OCI-LY1 (cell line): ENCODE data around the gene SHC1.

Experiments
- H2AFZ ChIP-seq: fragments of 200-600 bp; sonication (generic), shearing (Covaris generic); 2 replicates; pipeline ENCODE4 v1.6.0; 2014; ENCODE audit warnings: antibody characterized with exemption, mild to moderate bottlenecking, low read length
- H3F3A ChIP-seq: fragments of 200-600 bp; sonication (generic), shearing (Covaris generic); 2 replicates; pipeline ENCODE4 v1.6.0; 2014; ENCODE audit warnings: mild to moderate bottlenecking, antibody characterized with exemption, low read length, moderate library complexity; ENCODE audit not compliant: insufficient read depth
- H3K27ac ChIP-seq: fragments of 200-600 bp; sonication (generic); 2 replicates; pipeline ENCODE4 v1.5.1; 2014; ENCODE audit warnings: low read length, mixed run types, mild to moderate bottlenecking, low read depth; ENCODE audit not compliant: poor library complexity, severe bottlenecking
- H3K27me3 ChIP-seq: fragments of 200-600 bp; sonication (generic); 2 replicates; pipeline ENCODE4 v1.6.0; 2014; ENCODE audit warnings: antibody characterized with exemption, mild to moderate bottlenecking, low read length, moderate library complexity; ENCODE audit not compliant: insufficient read depth
- H3K36me3 ChIP-seq: fragments of 200-600 bp; sonication (generic); 2 replicates; pipeline ENCODE4 v1.6.1; 2014; ENCODE audit warnings: mild to moderate bottlenecking, antibody characterized with exemption, low read length, moderate library complexity, mixed read lengths; ENCODE audit not compliant: insufficient read depth
- H3K4me1 ChIP-seq: fragments of 200-600 bp; sonication (generic); 2 replicates; pipeline ENCODE4 v1.5.1; 2014; ENCODE audit warnings: mild to moderate bottlenecking, low read length, moderate library complexity; ENCODE audit not compliant: insufficient read depth, severe bottlenecking
- H3K4me2 ChIP-seq: fragments of 200-600 bp; sonication (generic), shearing (Covaris generic); 2 replicates; pipeline ENCODE4 v1.6.1; 2014; ENCODE audit warnings: low read length
- H3K4me3 ChIP-seq: fragments of 200-600 bp; sonication (generic); 2 replicates; pipeline ENCODE4 v1.5.1; 2014; ENCODE audit warnings: low read length, low read depth, mild to moderate bottlenecking, mixed read lengths; ENCODE audit not compliant: poor library complexity, severe bottlenecking
- H3K79me2 ChIP-seq: fragments of 200-600 bp; shearing (Covaris generic); 2 replicates; pipeline ENCODE4 v1.6.1; 2016; ENCODE audit warnings: mixed run types, low read length, mixed read lengths; ENCODE audit not compliant: insufficient read depth
- H3K9ac ChIP-seq: fragments of 200-600 bp; sonication (generic), shearing (Covaris generic); 2 replicates; pipeline ENCODE4 v1.6.1; 2014; ENCODE audit warnings: mild to moderate bottlenecking, low read length, mixed read lengths
- H3K9me2 ChIP-seq: fragments of 200-600 bp; sonication (generic), shearing (Covaris generic); 2 replicates; pipeline ENCODE4 v1.6.1; 2014; ENCODE audit warnings: low read depth, mild to moderate bottlenecking, low read length, mixed read lengths
- H3K9me3 ChIP-seq: fragments of 200-600 bp; shearing (Covaris generic); 2 replicates; pipeline ENCODE4 v1.6.1; 2014; ENCODE audit warnings: low read length, mixed read lengths
- H4K20me1 ChIP-seq: fragments of 200-600 bp; sonication (generic), shearing (Covaris generic); 2 replicates; pipeline ENCODE4 v1.6.0; 2016; ENCODE audit warnings: mild to moderate bottlenecking, low read length; ENCODE audit not compliant: insufficient read depth
- EZH2 ChIP-seq: fragments of 200-600 bp; sonication (generic), shearing (Covaris generic); IDR thresholded peaks from 2 replicates; pipeline ENCODE4 v1.8.0; 2017; ENCODE audit warnings: borderline replicate concordance, mixed run types, mild to moderate bottlenecking, antibody characterized with exemption, low read length, moderate library complexity, mixed read lengths
- TF ChIP-seq, protein P1 (sequence below): fragments of 200-600 bp; sonication (generic), shearing (Covaris generic); IDR thresholded peaks from 2 replicates; pipeline ENCODE4 v1.5.1; 2017; ENCODE audit warnings: mild to moderate bottlenecking, antibody characterized with exemption, low read length, moderate library complexity, mixed read lengths

SHC1 gene

DNA sequence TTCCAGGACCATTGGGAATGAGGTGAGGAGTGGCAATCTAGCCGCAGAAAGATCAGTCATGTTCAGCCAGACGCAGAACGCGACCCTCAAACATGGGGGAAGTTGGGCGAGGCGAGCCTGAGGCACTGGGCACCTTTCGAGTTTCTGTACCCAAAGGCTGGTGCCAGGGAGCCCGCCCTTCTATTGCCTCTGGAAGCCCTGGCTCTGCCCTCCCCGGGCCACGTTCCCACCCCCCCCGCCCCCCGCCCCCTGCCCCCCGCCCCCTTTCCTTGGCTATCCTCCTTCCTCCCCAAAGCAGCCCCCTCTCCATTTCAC, 29.8 kb upstream of the SHC1 start:
- H3K79me2 ChIP-seq: no peaks in the 10 kb centered on the region
- H3K36me3 ChIP-seq: no peaks in the 10 kb centered on the region
- no peaks in the 10 kb centered on the region for H3K27me3 ChIP-seq
- H3K9me3 ChIP-seq: no peaks in the 10 kb centered on the region
- peak overlapping the region; percentile 72 for H3K4me3 ChIP-seq
- no peaks in the 10 kb centered on the region for H3F3A ChIP-seq
- no peaks in the 10 kb centered on the region for H4K20me1 ChIP-seq
- TF ChIP-seq EZH2: no peak
- TF ChIP-seq, protein P1, sequence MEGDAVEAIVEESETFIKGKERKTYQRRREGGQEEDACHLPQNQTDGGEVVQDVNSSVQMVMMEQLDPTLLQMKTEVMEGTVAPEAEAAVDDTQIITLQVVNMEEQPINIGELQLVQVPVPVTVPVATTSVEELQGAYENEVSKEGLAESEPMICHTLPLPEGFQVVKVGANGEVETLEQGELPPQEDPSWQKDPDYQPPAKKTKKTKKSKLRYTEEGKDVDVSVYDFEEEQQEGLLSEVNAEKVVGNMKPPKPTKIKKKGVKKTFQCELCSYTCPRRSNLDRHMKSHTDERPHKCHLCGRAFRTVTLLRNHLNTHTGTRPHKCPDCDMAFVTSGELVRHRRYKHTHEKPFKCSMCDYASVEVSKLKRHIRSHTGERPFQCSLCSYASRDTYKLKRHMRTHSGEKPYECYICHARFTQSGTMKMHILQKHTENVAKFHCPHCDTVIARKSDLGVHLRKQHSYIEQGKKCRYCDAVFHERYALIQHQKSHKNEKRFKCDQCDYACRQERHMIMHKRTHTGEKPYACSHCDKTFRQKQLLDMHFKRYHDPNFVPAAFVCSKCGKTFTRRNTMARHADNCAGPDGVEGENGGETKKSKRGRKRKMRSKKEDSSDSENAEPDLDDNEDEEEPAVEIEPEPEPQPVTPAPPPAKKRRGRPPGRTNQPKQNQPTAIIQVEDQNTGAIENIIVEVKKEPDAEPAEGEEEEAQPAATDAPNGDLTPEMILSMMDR: no peak
- peak overlapping the region; percentile 87 for H3K4me2 ChIP-seq
- H3K9me2 ChIP-seq: no peaks in the 10 kb centered on the region
- peak overlapping the region; percentile 91 for H3K27ac ChIP-seq
- peaks cover 37% of the 10 kb centered on the region for H3K4me1 ChIP-seq
- H2AFZ ChIP-seq: no peak overlapping the region
- peak overlapping the region; percentile 60 for H3K9ac ChIP-seq

DNA sequence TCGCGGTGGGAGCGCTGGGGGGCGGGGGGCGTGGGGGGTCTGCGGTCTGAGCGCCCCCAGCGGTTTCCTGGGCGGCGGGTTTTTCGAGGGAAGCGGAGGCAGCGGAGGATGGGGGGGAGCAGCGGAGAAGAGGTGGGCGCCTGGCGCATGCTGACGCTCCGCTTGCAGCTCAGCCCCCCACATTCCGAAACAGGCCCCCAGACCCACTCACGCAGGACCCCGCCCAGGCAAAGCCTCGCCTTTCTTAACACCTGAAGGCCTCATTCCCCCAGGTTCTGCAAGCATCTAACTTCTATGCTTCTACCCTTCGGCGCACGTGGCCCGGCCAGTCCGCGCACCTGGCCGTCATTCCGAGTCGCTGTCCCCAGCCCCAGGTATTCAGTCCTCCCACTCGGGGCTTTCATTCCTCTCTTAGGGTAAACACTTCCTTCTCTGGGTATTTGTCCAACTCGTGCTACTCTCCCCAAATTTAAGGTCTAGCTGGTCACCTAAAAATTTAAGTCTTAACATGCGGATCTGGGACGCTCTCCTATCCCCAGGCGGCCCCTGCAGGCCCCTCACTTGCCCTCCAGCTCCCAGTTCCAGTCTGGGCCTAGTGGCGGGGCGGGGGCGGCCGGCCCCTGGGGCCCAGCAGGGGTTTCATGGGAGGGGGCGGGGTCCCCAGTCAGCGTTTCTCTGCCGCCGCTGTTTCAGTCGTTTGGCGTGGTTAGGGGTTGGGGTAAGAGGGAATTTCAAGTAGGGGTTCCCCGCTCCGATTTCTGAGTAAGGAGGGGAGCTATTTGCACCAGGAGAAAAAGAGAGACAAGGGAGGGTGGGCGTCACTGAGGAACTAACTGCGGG, 29.2 kb upstream of the SHC1 start:
- Histone ChIP-seq H3F3A (no peaks in the 10 kb centered on the region), H3K4me2 (peak overlapping the region; percentile 87), H3K4me1 (peaks cover 32% of the 10 kb centered on the region), H3K9me3 (no peaks in the 10 kb centered on the region), H3K27me3 (no peaks in the 10 kb centered on the region), H3K36me3 (no peaks in the 10 kb centered on the region), H4K20me1 (no peaks in the 10 kb centered on the region), H3K9ac (peak overlapping the region; percentile 60), H3K9me2 (no peaks in the 10 kb centered on the region), H2AFZ (no peak overlapping the region), H3K79me2 (no peaks in the 10 kb centered on the region), H3K27ac (peak overlapping the region; percentile 91), H3K4me3 (peak overlapping the region; percentile 58)
- no peak for TF ChIP-seq EZH2
- TF ChIP-seq, protein P1: no peak

DNA sequence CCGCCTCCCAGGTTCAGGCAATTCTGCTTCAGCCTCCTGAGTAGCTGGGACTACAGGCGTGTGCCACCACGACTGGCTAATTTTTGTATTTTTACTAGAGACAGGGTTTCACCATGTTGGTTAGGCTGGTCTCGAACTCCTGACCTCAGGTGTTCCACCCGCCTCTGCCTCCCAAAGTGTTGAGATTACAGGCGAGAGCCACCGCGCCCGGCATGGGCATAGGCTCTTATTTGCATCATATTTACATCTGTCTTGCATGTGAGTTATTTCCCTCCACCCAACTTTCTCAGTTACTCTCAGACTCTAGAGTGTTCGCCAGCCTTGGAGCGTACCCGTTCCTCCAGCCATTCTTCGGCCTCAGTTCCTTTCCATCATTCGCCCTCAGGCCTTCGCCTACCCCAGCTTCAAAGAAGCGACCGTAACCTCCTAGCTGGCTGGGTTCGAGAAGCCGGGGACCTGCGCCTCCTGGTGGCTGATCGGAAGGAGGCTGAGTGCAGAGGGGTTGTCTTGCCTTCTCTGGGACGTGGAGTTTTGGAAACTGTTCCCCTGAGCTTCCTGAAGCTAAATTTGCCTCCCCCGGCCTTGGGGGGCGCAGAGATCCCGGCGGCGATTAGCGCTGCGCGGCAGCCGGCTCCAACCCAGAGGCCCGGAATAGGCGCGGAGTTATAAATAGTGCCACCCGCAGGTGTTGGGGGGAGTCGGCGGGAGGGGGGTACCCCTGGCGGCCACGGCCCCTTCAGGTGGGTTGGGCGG, 28.4 kb upstream of the SHC1 start:
- Histone ChIP-seq H3K4me2 (peak overlapping the region; percentile 87), H3K9me3 (no peaks in the 10 kb centered on the region), H3K4me3 (peak overlapping the region; percentile 58), H3F3A (no peaks in the 10 kb centered on the region), H3K4me1 (peaks cover 32% of the 10 kb centered on the region), H3K27me3 (no peaks in the 10 kb centered on the region), H3K9me2 (no peaks in the 10 kb centered on the region), H3K27ac (peak overlapping the region; percentile 91), H3K9ac (peak overlapping the region; percentile 60; the same call in 1 of the 2 replicates), H3K36me3 (no peaks in the 10 kb centered on the region), H3K79me2 (no peaks in the 10 kb centered on the region), H2AFZ (no peak overlapping the region), H4K20me1 (no peaks in the 10 kb centered on the region)
- TF ChIP-seq, protein P1: peak; percentile 99
- no peak for TF ChIP-seq EZH2
